ENCODE measurements around the gene PRKD1.
A peak's percentile ranks its signal among the peaks of the same experiment; 100 is the strongest.

PRKD1 gene

DNA sequence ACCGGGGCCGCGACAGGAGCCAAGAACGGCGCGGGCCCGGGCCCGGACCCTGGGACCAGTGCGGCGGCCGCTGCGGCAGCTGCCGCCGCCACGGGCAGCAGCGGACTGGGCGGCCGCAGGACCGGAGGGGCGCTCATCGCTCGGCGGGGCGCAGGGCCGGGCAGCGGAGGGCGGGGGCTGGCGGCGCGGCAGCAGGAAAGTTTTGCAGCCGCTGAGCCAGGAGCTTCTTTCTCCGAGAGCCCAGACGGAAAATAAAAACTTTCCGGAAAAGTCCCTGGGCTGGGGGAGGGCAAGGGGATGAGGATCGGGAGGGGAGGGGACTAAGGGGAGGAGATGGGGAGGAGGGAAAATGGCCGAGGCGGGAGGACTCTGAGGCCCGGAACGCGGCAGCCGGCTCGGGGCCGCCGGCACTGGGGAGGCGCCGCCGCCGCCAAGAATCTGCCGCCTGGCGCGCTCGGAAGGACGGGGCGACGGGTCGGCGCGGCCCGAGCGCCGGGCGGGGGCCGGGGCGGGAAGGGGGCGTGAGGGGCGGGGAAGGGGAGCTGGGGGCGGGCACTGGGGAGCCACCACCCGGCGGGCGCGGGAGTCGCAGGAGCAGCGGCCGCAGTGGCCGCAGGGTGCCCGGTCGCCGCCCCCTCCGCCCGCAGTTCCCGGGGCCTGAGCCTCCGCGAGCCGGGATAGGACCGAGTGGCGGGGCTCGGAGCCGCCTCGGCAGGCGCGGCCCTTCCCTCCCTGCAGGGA is at the start of gene PRKD1:
TSS of gene PRKD1 (minus strand) at position 472 of the 741 bp plus-strand sequence.
- DNase-seq, result peak; percentile 64

DNA sequence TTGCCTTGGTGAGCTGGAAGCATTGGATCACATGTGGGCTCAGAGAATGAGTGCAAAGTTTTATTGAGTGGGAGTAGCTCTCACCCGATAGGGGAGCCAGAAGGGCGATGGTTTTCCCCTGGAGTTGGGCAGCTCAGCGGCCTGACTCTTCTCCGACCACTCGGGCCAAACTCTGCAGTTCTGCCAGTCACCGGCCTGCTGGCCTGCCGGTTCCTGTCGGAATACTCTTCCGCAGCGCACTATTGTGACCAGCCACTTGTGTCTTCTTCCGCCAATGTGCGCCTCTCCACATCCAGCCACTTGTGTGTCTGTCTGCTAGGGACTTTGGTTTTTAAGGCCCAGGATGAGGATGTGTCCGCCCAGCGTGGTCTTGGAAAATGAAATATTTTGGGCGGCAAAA is 43.5 kb upstream of the PRKD1 start:
- DNase-seq, result no peak

DNA sequence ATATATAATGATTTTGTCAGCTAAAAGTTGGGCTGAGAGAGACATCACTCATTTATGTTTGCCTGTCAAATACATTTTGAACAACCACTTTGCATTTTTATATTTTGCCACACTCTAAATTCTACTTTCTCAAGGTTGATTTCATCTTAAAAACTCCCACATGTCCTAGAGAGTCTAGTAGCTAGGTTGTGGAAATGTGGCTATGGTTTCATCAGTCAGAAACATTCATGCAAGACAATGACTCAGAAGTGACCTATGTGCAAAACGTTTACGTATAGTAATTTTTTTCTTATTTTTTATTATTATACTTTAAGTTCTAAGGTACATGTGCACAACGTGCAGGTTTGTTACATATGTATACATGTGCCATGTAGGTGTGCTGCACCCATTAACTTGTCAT is 27.4 kb upstream of the PRKD1 start:
- DNase-seq, result no peak

DNA sequence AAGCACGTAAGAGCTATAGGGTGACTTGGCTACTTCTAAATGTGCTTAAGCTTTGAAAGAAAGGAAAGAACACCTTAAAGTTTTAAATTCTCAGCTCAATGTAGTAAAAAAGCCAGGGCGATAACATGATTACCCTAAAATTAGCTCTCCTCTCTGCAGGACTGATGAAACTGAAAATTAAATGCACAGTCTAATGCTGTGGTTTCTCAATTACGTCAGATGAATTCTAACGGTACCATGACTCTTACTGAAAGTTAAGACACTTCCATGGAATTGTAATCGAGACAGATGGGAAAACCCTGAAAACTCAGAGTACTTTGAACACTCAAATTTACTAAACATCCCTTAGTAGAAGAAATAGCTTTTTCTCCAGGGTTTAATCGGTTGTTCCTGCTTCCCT is 25.9 kb upstream of the PRKD1 start:
- DNase-seq, result no peak

DNA sequence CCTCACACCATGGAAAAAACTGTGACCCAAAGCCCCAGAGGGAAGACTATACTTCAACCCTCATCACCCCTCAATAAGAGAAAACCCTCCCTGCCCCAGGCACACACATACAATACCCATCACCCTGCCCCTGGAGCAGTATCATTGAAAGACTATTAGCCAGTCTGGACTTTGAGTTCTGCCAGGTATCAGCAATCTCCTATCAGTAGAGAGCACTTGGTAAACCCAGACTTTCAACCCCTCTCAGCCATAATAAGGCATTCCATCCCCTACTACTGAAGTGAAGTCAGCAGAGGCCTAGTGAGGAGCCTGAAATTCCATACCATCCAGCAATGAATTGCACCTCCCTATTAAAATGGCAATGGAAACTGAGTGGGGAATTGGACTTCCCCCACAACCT is 16.4 kb upstream of the PRKD1 start:
- no peak for DNase-seq

DNA sequence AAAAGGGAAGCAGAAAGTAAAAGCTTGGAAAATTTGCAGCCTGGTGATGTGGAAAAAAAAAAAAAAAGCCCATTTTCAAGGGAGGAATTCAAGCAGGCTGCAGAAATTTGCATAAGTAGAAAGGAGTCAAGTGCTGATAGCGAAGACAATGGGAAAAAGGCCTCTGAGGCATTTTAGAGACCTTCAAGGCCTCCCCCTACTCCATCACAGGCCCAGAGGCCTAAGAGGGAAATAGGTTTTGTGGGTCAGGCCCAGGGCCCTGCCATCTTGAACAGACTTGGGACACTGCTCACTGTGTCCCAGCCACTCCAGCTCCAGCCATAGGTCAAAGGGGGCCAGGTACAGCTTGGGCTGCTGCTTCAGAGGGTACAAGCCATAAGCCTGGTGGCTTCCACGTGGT is 13.8 kb upstream of the PRKD1 start:
- DNase-seq, result no peak

DNA sequence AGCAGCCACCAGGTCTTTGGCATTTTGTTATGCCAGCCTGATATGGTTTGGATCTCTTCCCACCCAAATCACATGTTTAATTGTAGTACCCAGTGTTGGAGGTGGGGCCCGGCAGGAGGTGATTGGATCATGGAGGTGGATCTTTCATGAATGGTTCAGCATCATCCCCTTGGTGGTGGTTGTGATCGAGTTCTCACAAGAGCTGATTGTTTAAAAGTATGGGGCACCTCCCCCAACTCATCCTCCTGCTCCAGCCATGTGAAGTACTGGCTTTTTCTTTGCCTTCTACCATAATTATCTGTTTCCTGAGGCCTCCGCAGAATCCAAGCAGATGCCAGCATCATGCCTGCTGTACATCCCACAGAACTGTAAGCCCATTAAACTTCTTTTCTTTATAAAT is 12.8 kb upstream of the PRKD1 start:
- DNase-seq, result no peak

DNA sequence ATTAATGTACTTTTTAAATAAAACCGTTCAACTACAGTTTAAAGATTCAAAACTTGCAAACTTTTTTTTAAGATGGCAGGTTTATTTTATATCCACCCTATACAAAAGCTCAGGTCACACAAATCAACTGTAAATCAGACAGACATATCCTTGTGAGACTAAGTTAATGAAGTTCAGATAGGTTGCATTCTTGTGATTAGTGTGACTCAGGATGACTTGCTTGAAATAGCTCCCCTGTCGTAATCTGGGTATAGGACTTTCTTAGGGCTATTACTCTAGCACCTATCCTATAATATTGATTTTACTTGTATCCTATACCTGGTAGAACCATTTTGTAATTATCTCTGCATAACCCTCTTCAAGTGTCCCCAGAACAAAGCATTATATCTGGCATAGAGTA is 9.5 kb upstream of the PRKD1 start:
- DNase-seq, result no peak

DNA sequence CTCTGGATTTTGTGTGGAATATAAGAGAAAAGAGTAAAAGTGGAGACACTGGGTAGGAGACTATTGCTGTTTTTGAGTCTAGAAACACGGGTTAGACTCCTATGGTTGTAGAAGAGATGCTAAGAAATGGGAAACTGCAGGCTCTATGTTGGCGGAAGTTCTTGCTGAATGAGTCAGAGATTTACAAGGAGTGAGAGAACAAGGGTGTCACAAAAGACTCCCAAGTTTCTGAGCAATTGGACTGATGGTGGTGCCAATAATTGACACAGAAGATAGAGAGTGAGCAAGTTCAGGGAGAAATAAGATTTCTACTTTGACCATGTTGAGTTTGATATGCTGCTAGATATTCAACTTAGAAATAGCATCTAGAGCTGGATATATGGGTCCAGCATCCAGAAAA is 2.6 kb upstream of the PRKD1 start:
- DNase-seq, result no peak

DNA sequence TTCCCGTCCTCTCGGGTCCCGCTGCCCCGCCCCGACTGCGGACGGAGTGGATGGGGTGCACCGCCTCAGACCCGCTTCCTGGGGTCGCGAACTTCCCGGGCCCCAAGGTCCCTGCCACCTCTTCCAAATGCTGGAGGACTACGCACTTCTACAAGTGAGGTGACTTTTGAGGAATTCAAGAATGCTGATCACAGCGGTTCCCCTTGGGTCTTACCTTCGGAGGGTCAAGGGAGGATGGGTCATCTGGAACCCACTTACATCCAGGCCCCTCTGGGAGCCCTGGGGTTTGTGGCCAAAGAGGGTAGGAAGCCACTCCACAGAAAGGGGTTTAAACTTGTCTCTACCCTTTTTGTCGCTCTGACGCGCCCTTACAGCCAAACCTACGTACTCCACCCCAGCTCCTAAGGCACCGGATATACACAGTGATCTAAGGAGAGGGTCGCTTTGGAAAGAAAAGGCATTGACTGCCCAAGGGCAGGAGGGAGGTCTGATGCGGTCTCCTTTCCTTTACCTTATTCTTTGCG is 532 bp upstream of the PRKD1 start:
- DNase-seq, result no peak

DNA sequence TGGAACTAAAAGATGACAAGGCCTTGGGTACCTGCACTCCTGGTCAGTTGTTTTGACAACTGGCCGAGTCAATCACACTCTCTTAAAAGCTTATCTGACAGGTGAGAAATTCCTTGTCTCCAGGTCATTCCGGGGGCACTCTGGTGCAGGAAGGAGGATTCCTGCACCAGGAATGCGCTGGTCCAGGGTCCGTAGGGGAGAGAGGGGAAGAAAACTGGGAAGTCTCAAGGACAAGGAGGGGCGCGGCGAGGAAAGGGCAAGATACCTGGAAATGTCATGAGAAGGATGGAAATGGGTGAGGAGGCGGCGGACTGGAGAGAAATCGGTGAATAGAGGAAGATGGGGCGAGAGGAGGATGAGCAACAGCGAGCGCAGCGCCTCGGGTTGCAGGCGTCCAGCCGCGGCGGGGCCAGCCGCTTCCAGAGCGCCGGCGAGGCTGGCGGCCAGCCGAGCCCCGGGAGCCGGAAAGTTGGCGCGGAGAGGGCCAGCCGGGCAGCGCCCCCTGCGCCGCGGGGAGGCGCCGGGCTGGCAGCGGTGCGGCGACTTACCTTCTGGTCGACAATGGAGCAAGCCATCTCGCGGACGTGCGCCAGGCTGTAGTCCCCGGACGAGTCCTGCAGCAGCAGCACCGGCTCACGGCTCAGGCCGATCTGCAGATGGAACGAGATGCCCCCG is 809 bp downstream of the PRKD1 start:
- no peak for DNase-seq

DNA sequence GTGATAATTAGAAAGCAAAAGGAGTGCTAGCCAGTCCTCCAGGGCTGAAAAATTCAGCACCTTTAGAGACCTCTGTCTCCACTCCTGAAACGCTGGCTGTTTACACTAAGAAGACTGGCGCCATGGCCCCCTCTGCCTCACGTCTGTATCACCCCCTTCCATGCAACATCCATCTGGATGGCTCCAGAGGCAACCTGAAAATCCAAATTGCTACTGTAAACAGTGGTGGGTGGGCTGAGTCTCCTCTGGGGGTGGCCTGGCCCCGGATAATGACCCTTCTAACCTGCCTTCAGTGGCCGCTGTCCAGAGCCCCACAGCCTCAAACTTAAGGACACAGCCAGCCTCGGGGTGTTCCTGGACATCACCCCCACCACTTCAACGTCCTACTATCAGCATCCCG is 1.4 kb downstream of the PRKD1 start:
- DNase-seq, result no peak

DNA sequence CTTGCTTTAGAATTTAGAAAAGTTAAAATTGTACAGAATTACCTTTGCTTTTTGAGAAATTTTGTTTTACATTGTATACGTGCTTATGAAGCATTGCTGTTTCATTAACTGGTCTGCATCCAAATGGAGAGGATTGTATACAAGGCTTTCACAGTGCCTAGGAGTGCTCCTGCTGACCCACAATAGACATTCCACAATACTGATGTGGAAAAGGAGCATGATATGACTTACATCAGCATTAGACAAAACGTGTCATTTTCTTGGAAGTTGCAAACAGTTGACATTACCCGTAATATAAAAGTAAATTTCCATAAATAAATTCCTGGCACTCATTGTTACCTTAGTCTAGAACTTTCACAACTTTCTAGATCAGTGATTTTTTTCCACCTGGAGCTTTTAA is 1.9 kb downstream of the PRKD1 start:
- DNase-seq, result no peak

DNA sequence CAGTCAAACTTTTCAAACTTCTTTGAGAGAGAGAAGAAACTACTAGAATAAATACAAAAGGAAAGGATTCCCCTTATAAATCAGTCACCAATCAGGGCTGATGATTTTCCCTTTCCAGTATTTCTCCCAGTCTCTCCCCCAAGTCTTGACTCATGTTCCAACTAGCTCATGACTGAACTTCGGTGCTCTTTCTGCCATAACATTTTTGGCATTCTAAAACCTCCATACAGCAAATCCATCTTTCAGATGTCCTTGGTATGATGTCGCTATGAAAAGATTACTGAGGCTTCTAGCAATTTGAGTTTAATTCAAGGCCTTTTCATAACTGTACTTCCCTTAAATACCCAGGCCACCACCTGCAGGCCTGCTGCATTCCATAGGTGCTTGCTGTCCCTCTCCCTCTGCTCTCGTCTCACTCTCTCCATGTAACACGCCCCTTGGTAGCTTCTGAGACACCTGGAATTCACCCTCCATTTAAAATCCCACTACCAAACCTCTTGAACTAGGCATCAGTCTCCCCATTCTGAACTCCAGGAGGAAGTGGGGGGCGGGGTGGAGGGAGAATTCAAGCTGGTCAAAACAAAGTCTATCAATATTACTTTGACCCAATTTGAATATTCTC is 2.4 kb downstream of the PRKD1 start:
- no peak for DNase-seq

DNA sequence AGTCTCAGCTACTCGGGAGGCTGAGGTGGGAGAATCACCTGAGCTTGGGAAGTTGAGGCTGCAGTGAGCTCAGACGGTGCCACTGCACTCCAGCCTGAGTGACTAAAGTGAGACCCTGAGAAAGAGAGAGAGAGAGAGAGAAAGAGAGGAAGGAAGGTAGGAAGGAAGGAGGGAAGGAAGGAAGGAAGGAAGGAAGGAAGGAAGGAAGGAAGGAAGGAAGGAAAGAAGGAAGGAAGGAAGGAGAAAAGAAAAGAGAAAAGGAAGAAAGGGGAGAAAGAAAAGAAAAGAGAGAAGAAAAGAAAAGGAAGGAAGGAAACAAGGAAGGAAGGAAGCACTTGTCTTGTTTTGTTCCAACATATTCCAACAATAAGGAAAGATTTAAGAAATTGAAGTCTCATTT is 7.8 kb downstream of the PRKD1 start:
- no peak for DNase-seq

DNA sequence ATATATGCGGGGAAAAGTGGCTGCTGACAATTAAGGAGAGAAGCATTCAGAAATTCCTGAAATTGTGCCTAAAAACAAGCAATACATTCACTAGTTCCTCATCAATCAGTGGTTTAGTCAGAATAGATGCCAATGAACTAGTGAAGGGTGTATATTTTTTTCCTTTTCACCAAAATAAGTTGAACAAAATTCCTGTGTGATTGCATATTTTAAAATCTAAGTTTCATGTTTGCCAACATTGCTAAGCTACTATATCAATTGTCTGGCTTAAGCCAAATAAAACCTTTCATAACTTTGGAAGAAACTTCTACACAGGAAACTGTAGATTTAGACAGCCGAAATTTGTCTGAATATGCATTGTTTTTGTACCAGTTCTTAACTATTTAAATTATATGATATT is 8.7 kb downstream of the PRKD1 start:
- no peak for DNase-seq

DNA sequence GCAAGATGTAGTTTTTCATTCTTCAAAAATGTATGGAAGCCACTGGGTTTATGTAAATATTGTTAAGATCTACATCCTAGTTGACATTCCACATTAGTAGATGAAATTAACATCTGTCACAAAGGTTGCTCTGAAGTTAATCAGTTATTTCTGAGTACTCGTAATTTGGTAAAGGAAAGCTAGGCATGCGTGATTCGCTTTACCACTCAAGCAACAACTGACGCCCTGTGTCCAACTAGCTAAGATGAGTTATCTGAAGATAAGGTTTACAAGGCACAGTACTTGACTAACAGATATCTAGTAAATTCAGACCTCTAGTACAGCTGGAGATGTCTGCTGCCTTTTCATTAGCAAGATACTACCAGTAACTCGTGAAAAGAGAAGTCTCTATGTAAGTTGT is 14.1 kb downstream of the PRKD1 start:
- no peak for DNase-seq

DNA sequence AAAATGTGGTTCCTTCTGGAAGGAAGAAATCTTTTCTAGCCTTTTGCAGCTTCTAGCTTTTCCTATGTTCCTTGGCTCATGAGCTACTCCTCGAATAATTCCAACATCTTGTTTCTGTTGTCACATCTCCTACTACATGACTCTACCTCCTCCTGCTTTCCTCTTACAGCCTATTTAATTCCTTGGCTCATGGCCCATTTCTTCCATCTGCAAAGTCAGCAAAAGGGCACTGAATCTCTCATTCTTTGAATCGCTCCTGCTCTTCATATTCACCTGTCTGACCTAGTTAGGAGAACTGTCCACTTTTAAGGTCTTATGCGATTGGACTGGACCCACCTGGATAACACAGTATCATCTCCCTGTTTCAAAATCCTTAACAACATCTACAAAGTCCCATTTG is 15.8 kb downstream of the PRKD1 start:
- DNase-seq, result no peak

DNA sequence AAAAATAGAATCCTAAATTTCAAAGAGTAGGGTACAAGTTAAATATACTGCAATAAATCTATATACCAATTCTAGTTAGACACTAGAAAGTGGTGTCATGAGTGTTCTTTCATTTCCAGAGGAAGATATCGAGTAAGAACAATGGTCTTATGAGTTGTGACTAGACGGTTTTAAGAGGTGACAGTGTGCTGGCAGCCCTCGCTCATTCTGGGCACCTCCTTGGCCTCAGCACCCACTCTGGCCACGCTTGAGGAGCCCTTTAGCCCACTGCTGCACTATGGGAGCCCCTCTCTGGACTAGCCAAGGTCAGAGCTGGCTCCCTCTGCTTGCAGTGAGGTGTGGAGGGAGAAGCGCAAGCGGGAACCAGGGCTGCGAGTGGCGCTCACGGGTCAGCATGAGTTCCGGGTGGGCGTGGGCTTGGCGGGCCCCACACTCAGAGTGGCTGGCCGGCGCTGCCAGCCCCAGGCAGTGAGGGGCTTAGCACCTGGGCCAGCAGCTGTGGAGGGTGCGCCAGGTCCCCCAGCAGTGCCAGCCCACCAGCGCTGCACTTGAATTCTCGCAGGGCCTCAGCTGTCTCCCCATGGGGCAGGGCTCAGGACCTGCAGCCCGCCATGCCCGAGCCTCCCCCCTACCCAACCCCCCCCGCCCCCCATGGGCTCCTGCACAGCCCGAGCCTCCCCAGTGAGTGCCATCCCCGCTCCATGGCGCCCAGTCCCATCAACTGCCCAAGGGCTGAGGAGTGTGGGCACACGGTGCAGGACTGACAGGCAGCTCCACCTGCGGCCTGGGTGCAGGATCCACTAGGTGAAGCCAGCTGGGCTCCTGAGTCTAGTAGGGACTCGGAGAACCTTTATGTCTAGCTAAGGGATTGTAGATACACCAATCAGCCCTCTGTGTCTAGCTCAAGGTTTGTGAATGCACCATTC is 18.7 kb downstream of the PRKD1 start:
- DNase-seq, result no peak

DNA sequence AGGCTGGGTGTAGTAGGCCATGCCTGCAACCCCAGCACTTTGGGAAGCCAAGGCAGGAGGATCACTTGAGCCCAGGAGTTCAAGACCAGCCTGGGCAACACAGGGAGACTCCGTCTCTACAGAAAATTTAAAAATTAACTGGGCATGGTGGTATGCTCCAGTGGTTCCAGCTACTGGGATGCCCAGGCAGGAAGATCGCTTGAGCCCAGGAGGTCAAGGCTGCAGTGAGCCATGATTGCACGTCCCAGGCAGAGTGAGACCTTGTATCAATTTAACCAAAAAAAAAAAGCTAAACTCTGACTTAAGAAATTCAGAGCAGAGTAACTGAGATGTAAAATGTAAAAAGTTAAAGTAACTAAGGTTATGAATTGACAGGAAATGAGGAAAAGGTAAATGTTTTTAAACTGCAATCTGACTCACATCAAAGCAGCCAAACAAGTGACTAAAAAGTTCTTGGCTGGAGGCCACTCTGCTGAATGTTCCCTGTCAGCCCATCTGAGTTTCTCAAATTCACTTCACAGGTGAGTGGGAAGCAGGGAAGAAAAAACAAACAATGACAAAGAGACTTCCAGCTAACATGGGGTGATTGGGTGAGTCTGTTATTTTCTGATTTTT is 21.3 kb downstream of the PRKD1 start:
- no peak for DNase-seq

DNA sequence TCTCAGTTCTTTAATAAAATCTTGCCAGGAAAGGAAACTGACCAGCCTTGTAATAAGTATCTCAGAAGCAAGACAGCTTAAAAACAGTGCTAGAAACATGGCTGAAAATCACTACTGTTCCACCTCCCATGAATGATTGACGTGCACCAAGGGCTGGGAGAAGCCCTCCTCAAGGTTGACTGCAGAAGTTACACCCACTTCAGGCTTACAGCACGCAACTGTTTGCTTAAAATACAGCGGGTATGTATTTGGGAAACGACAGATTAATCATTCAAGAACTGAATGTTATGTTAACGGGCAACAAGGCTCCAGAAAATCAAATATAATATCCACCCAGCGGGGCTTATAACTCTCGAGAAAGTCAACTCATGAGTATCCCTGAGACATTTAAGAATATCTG is 22.1 kb downstream of the PRKD1 start:
- DNase-seq, result no peak

DNA sequence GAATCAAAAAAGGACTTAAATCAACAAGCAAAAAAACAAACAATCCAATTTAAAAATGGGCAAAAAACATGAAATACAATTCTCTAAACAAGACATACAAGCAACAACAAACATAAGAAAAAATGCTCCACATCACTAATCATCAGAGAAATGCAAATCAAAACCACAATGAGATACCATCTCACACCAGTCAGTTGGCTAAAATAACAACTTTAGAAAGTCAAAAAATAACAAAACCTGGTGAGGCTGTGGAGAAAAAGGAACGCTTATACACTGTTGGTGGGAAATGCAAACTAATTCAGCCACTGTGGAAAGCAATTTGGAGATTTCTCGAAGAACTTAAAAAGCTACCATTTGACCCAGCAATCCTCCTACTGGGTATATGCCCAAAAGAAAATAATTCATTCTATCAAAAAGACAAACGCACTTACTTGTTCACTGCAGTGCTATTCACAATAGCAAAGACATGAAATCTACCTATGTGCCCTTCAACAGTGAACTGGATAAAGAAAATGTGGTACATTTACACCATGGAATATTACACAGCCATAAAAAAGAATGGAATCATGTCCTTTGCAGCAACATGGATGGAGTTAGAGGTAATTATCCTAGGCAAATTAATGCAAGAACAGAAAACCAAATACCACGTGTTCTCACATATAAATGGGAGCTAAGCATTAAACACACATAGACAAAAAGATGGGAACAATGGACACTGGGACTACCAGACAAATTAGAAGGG is 26.9 kb downstream of the PRKD1 start:
- no peak for DNase-seq

Data from SHP77 treated with DMSO at 0.1 percent for 48 hours (cell line).